ENCODE results near the gene CAPZB.

CAPZB gene

DNA sequence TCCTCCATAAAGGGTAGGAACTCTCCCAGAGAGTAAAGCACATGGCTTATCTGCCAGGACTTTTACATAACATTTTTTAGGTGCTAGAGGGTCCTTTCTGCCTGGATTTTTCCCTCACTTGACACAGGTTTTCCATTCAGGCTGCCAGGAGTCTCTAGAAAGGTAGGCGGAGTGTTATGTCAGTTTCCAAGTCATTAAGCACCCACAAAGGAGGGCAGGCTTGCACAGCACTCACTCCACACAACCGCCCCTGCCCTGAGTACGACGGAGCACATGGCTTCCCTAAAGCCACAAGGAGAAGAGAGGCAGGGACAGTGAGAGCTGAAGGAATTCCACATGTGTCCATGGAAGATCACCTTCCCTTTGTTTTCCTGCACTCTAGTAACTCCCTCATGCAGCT is 55.7 kb downstream of the CAPZB start:
- no peak overlapping the region for H2AFZ ChIP-seq (ENCODE audit: low read length)
- no peaks in the 10 kb centered on the region for H3K9me2 ChIP-seq (ENCODE audit: low read depth, low read length)
- peaks cover 7% of the 10 kb centered on the region; the same call in 1 of the 2 replicates for H3K36me3 ChIP-seq (ENCODE audit: insufficient read depth, low read length)
- no peak overlapping the region for H3K9ac ChIP-seq (ENCODE audit: low read length)
- peaks cover 18% of the 10 kb centered on the region for H3K4me1 ChIP-seq (ENCODE audit: insufficient read depth, low read length, severe bottlenecking)
- no peak overlapping the region for H3K4me2 ChIP-seq (ENCODE audit: low read length)
- H3K9me3 ChIP-seq (ENCODE audit: low read length): no peaks in the 10 kb centered on the region
- H3F3A ChIP-seq (ENCODE audit: insufficient read depth, low read length): no peaks in the 10 kb centered on the region
- TF ChIP-seq, protein P1, sequence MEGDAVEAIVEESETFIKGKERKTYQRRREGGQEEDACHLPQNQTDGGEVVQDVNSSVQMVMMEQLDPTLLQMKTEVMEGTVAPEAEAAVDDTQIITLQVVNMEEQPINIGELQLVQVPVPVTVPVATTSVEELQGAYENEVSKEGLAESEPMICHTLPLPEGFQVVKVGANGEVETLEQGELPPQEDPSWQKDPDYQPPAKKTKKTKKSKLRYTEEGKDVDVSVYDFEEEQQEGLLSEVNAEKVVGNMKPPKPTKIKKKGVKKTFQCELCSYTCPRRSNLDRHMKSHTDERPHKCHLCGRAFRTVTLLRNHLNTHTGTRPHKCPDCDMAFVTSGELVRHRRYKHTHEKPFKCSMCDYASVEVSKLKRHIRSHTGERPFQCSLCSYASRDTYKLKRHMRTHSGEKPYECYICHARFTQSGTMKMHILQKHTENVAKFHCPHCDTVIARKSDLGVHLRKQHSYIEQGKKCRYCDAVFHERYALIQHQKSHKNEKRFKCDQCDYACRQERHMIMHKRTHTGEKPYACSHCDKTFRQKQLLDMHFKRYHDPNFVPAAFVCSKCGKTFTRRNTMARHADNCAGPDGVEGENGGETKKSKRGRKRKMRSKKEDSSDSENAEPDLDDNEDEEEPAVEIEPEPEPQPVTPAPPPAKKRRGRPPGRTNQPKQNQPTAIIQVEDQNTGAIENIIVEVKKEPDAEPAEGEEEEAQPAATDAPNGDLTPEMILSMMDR (IDR thresholded peaks at IDR 0.05; ENCODE audit: low read length): no peak
- no peak for TF ChIP-seq EZH2 (IDR thresholded peaks at IDR 0.05; ENCODE audit: borderline replicate concordance, low read length)
- no peaks in the 10 kb centered on the region for H3K27me3 ChIP-seq (ENCODE audit: insufficient read depth, low read length)
- peaks cover 54% of the 10 kb centered on the region for H3K79me2 ChIP-seq (ENCODE audit: insufficient read depth, low read length)
- H4K20me1 ChIP-seq (ENCODE audit: insufficient read depth, low read length): peaks cover 3% of the 10 kb centered on the region; the same call in 1 of the 2 replicates
- no peak overlapping the region for H3K4me3 ChIP-seq (ENCODE audit: low read depth, low read length, poor library complexity, severe bottlenecking)
- no peak overlapping the region for H3K27ac ChIP-seq (ENCODE audit: low read depth, low read length, poor library complexity, severe bottlenecking)

DNA sequence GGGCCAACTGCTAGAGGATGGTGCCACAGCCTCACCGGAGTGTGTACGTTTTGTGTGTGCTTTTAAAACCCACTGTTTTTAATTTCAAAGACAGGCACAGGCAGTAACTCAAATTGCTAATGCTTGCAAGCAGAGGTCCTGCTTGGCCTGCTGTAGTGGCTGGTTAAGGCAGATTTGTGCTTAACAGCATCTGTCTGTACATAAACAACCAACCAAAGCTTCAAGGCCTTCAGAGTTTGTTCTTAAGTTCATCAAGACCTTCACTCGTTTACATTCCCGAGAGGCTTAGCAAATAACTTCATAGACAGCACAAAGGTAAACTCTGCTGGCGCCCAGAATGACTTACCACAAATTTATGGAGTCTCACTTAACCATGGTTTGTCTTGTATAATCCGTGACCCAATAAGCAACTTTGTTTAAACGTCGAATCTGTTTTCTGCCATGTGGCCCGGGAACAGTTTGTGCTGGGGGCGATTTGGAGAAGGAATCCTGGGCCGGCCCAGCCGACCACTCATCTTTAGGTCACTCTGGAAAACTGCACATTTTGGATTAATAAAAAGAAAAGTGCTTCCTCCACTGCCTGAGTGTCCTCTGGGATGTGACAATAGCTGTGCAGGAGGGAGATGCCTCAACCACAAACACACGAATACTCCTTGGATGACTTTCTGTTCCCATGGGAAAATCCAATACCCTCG is 58.1 kb downstream of the CAPZB start:
- peaks cover 3% of the 10 kb centered on the region; the same call in 1 of the 2 replicates for H3K36me3 ChIP-seq (ENCODE audit: insufficient read depth, low read length)
- TF ChIP-seq, protein P1 (IDR thresholded peaks at IDR 0.05; ENCODE audit: low read length): no peak
- no peak for TF ChIP-seq EZH2 (IDR thresholded peaks at IDR 0.05; ENCODE audit: borderline replicate concordance, low read length)
- H3K4me3 ChIP-seq (ENCODE audit: low read depth, low read length, poor library complexity, severe bottlenecking): no peak overlapping the region
- H3K9ac ChIP-seq (ENCODE audit: low read length): no peak overlapping the region
- H3K9me3 ChIP-seq (ENCODE audit: low read length): no peaks in the 10 kb centered on the region
- H3K4me1 ChIP-seq (ENCODE audit: insufficient read depth, low read length, severe bottlenecking): peaks cover 18% of the 10 kb centered on the region
- peaks cover 59% of the 10 kb centered on the region for H3K79me2 ChIP-seq (ENCODE audit: insufficient read depth, low read length)
- no peaks in the 10 kb centered on the region for H3K9me2 ChIP-seq (ENCODE audit: low read depth, low read length)
- H3K27me3 ChIP-seq (ENCODE audit: insufficient read depth, low read length): no peaks in the 10 kb centered on the region
- no peaks in the 10 kb centered on the region for H3F3A ChIP-seq (ENCODE audit: insufficient read depth, low read length)
- H3K4me2 ChIP-seq (ENCODE audit: low read length): no peak overlapping the region
- no peak overlapping the region for H2AFZ ChIP-seq (ENCODE audit: low read length)
- peaks cover 3% of the 10 kb centered on the region; the same call in 1 of the 2 replicates for H4K20me1 ChIP-seq (ENCODE audit: insufficient read depth, low read length)
- H3K27ac ChIP-seq (ENCODE audit: low read depth, low read length, poor library complexity, severe bottlenecking): no peak overlapping the region

DNA sequence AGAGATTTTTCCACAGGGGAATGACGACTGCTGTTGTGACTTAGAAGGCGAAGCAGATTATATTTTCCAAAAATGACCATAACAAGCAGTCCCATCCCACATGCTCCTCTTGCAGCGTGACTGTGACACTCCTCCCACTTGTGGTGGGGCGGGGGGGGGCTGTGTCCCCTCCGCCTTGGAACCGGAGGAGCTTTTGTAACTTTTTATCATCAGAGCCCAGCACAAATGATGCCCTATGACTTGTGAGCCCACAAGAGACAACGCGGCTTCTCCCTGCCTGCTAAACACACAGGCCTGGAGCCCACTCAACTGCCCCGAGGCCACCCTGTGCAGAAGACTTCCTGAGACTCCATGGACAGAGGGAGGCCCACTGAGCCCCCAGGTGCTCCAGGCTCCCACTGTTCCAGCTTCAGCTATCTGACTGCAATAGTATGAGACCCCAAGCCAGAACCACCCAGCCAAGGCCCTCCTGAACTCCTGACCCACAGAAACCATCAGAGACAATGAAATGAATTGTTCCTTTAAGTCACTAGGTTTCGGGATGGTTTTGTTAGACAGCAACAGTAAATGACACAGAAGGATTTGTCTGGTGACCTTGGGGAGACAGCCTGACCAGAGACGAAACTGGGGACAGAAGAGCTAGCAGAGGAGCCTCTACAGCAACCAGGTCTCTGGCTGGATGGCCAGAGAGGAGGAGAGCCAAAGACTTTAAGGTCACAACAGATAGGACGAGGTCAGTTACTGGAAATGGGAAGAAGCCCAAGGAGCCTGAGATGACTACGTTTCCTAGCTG is 58.8 kb downstream of the CAPZB start:
- TF ChIP-seq, protein P1 (IDR thresholded peaks at IDR 0.05; ENCODE audit: low read length): no peak
- TF ChIP-seq EZH2 (IDR thresholded peaks at IDR 0.05; ENCODE audit: borderline replicate concordance, low read length): no peak
- H3F3A ChIP-seq (ENCODE audit: insufficient read depth, low read length): no peaks in the 10 kb centered on the region
- H3K9me2 ChIP-seq (ENCODE audit: low read depth, low read length): no peaks in the 10 kb centered on the region

More for the DNA sequence above, 58.8 kb downstream of the CAPZB start:
- Histone ChIP-seq H3K27ac (ENCODE audit: low read depth, low read length, poor library complexity, severe bottlenecking) (no peak overlapping the region), H3K36me3 (ENCODE audit: insufficient read depth, low read length) (peaks cover 3% of the 10 kb centered on the region; the same call in 1 of the 2 replicates), H3K4me2 (ENCODE audit: low read length) (no peak overlapping the region), H3K9ac (ENCODE audit: low read length) (no peak overlapping the region), H3K4me3 (ENCODE audit: low read depth, low read length, poor library complexity, severe bottlenecking) (no peak overlapping the region), H3K4me1 (ENCODE audit: insufficient read depth, low read length, severe bottlenecking) (peaks cover 18% of the 10 kb centered on the region), H2AFZ (ENCODE audit: low read length) (no peak overlapping the region), H3K27me3 (ENCODE audit: insufficient read depth, low read length) (no peaks in the 10 kb centered on the region), H3K9me3 (ENCODE audit: low read length) (no peaks in the 10 kb centered on the region), H4K20me1 (ENCODE audit: insufficient read depth, low read length) (peaks cover 3% of the 10 kb centered on the region; the same call in 1 of the 2 replicates), H3K79me2 (ENCODE audit: insufficient read depth, low read length) (peaks cover 67% of the 10 kb centered on the region)

Data from OCI-LY1 (cell line).